ENCODE data around the gene NCKAP5.

Gene NCKAP5

GRCh38 chr2:133568172-133568571 is at the start of gene NCKAP5:
Gene NCKAP5 (minus strand): TSS chr2:133568463. CDS start chr2:133517526, 50,937 bp downstream.
- DNase-seq, result no peak

GRCh38 chr2:133609664-133610063 is 41.4 kb upstream of the NCKAP5 start:
- no peak for DNase-seq

- DNase-seq, result no peak
Measured at GRCh38 chr2:133608291-133608690, 40.0 kb upstream of the NCKAP5 start.

- no peak for DNase-seq
Measured at GRCh38 chr2:133607679-133608078, 39.4 kb upstream of the NCKAP5 start.

GRCh38 chr2:133606616-133607015 is 38.4 kb upstream of the NCKAP5 start:
- no peak for DNase-seq

- DNase-seq, result no peak
Measured at GRCh38 chr2:133605766-133606137, 37.5 kb upstream of the NCKAP5 start.

GRCh38 chr2:133605011-133605765 is 36.9 kb upstream of the NCKAP5 start:
- DNase-seq, result no peak

- DNase-seq, result no peak
Measured at GRCh38 chr2:133603109-133603508, 34.8 kb upstream of the NCKAP5 start.

- no peak for DNase-seq
Measured at GRCh38 chr2:133602538-133602937, 34.3 kb upstream of the NCKAP5 start.

- no peak for DNase-seq
Measured at GRCh38 chr2:133600266-133600928, 32.1 kb upstream of the NCKAP5 start.

- DNase-seq, result no peak
Measured at GRCh38 chr2:133599811-133600210, 31.5 kb upstream of the NCKAP5 start.

GRCh38 chr2:133599211-133599803 is 31.0 kb upstream of the NCKAP5 start:
- DNase-seq, result no peak

GRCh38 chr2:133598769-133599168 is 30.5 kb upstream of the NCKAP5 start:
- DNase-seq, result no peak

- DNase-seq, result no peak
Measured at GRCh38 chr2:133596701-133597393, 28.6 kb upstream of the NCKAP5 start.

- DNase-seq, result no peak
Measured at GRCh38 chr2:133591164-133591563, 22.9 kb upstream of the NCKAP5 start.

- no peak for DNase-seq
Measured at GRCh38 chr2:133589456-133589855, 21.2 kb upstream of the NCKAP5 start.

GRCh38 chr2:133588144-133588543 is 19.9 kb upstream of the NCKAP5 start:
- DNase-seq, result no peak

- no peak for DNase-seq
Measured at GRCh38 chr2:133586978-133587377, 18.7 kb upstream of the NCKAP5 start.

- no peak for DNase-seq
Measured at GRCh38 chr2:133581010-133581760, 12.9 kb upstream of the NCKAP5 start.

GRCh38 chr2:133579274-133579673 is 11.0 kb upstream of the NCKAP5 start:
- DNase-seq, result no peak

- DNase-seq, result no peak
Measured at GRCh38 chr2:133576714-133577113, 8.5 kb upstream of the NCKAP5 start.

- no peak for DNase-seq
Measured at GRCh38 chr2:133574620-133575019, 6.4 kb upstream of the NCKAP5 start.

- DNase-seq, result no peak
Measured at GRCh38 chr2:133574186-133574585, 5.9 kb upstream of the NCKAP5 start.

Data from hematopoietic multipotent progenitor cell treated with erythropoietin and hydrocortisone succinate and interleukin-3 and kit ligand, for 8 days (in vitro differentiated cells).